Measurements from ENCODE around the gene ALOX12. TPM values are rescaled to one million over a fixed set of nuclear protein-coding genes. Genes with fewer than 3 reads are reported as not detected.
"Not testable (repeated sequence)": the region's sequence is repeated elsewhere in the genome, so short reads cannot be mapped to it uniquely, and the experiment has no call there.

Gene ALOX12
- total RNA-seq, 4 donors from 2014 or later = 0.17 TPM; not detected in 3

DNA sequence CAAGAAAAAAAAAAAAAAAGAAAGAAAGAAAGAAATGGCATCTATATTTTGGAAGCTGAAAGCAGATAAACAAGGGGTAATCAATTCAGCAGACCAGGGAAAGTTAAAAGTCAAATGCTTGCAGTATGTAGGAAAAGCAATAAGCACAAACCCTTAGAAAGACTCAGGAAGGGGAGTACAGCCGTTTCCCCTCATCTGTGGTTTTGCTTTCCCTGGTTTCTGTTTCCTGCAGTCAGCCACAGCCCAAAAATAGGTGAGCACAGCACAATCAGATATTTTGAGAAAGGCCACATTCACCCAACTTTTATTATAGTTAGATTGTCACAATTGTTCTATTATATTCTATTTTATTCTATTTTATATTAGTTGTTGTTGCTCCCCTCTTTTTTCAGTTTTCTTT is 14.4 kb upstream of the ALOX12 start:
- Histone ChIP-seq H3K27ac (replicated peaks in 1 of 4) (no peak overlapping the region), H3K36me3 (no peaks in the 10 kb centered on the region), H3K9me3 (no peaks in the 10 kb centered on the region), H3K4me3 (no peak overlapping the region), H3K27me3 (no peaks in the 10 kb centered on the region), H3K4me1 (no peaks in the 10 kb centered on the region)
- intact Hi-C loops (cut with DNase I) = no loop called here
- DNase-seq (ENCODE audit: extremely low spot score) = no peak
- 56% methylated on average over 1 of the region's 1 CpG for WGBS
- TF ChIP-seq POLR2AphosphoS5 (IDR thresholded peaks at IDR 0.05) (no peak), POLR2A (IDR thresholded peaks at IDR 0.05; ENCODE audit: low read depth) (no peak), EP300 (IDR thresholded peaks at IDR 0.05) (no peak)
- TF ChIP-seq, protein P1, sequence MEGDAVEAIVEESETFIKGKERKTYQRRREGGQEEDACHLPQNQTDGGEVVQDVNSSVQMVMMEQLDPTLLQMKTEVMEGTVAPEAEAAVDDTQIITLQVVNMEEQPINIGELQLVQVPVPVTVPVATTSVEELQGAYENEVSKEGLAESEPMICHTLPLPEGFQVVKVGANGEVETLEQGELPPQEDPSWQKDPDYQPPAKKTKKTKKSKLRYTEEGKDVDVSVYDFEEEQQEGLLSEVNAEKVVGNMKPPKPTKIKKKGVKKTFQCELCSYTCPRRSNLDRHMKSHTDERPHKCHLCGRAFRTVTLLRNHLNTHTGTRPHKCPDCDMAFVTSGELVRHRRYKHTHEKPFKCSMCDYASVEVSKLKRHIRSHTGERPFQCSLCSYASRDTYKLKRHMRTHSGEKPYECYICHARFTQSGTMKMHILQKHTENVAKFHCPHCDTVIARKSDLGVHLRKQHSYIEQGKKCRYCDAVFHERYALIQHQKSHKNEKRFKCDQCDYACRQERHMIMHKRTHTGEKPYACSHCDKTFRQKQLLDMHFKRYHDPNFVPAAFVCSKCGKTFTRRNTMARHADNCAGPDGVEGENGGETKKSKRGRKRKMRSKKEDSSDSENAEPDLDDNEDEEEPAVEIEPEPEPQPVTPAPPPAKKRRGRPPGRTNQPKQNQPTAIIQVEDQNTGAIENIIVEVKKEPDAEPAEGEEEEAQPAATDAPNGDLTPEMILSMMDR (IDR thresholded peaks at IDR 0.05) = no peak

DNA sequence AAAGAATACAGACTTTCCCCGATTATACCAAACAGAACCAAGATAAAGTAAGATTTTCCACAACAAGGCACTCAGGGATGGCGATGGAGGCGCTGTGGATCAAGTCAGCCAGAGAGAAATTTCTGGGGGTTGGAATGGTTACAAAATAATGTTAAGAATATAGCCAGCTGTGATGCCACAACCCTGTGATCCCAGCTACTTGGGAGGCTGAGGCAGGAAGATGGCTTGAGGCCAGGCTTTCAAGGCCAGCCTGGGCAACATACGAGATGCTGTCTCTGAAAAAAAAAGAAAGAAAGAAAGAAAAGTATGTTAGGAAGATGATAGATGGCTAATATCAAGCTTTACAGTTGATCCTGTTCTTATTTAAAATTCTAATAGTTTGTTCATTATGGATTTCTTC is 10.6 kb upstream of the ALOX12 start:
- no peaks in the 10 kb centered on the region for H3K36me3 ChIP-seq
- H3K4me1 ChIP-seq = no peaks in the 10 kb centered on the region
- no peak for TF ChIP-seq POLR2A (IDR thresholded peaks at IDR 0.05; ENCODE audit: low read depth)
- TF ChIP-seq POLR2AphosphoS5 (IDR thresholded peaks at IDR 0.05) = no peak
- TF ChIP-seq, protein P1 (IDR thresholded peaks at IDR 0.05) = no peak
- no peak for TF ChIP-seq EP300 (IDR thresholded peaks at IDR 0.05)
- no peak overlapping the region for H3K27ac ChIP-seq (replicated peaks in 1 of 4)
- WGBS = 81% methylated on average over 4 of the region's 4 CpGs
- H3K4me3 ChIP-seq = no peak overlapping the region
- no peak for DNase-seq (ENCODE audit: extremely low spot score)
- H3K9me3 ChIP-seq = no peaks in the 10 kb centered on the region
- peaks cover 0 to 13% (median 0%) of the 10 kb centered on the region in 4 donors for H3K27me3 ChIP-seq
- intact Hi-C loops (cut with DNase I) = no loop called here

DNA sequence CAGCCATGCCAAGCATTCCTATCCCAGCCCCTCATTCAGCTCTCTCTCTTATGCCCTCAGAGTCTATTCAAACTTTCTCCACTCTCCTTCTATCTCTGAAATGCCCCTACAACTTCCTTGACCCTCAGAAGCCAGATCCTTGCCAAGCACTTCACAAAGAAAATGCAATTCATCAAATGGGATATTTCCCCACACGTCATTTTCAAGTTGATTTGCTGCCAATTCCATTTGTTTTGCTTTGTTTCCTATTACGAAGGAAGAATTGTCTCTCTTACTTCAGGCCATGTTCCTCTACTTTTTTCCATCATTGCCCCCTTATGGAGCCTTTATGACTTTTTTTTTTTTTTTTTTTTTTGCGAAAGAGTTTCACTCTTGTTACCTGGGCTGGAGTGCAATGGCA is 9.2 kb upstream of the ALOX12 start:
- no peaks in the 10 kb centered on the region for H3K4me1 ChIP-seq
- H3K9me3 ChIP-seq = no peaks in the 10 kb centered on the region
- no peak overlapping the region for H3K4me3 ChIP-seq
- H3K27ac ChIP-seq (replicated peaks in 1 of 4) = no peak overlapping the region
- TF ChIP-seq EP300 (IDR thresholded peaks at IDR 0.05) (no peak), POLR2A (IDR thresholded peaks at IDR 0.05; ENCODE audit: low read depth) (no peak), POLR2AphosphoS5 (IDR thresholded peaks at IDR 0.05) (no peak)
- TF ChIP-seq, protein P1 (IDR thresholded peaks at IDR 0.05) = no peak
- intact Hi-C loops (cut with DNase I) = no loop called here
- peaks cover 0 to 24% (median 0%) of the 10 kb centered on the region in 4 donors for H3K27me3 ChIP-seq
- DNase-seq (ENCODE audit: extremely low spot score) = no peak
- WGBS = 45% methylated on average over 3 of the region's 3 CpGs
- H3K36me3 ChIP-seq = no peaks in the 10 kb centered on the region

DNA sequence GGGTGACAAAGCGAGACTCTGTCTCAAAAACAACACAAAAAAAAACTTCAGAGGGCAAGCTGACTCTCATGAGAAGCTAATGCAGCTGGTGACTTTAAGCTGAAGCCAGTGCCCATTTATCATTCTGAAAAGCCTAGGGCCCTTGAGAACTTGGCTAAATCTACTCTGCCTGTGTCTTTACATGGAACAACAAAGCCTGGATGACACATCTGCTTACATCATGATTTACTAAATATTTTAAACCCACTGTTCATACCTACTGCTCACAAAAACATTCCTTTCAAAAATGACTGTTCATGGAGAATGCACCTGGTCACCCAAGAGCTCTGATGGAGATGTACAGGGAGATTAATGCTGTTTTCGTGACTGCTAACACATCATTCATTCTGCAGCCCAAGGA is 6.1 kb upstream of the ALOX12 start:
- H3K27me3 ChIP-seq = peaks cover 0 to 33% (median 0%) of the 10 kb centered on the region in 4 donors
- intact Hi-C loops (cut with DNase I) = no loop called here
- WGBS = 79% methylated on average over 2 of the region's 2 CpGs

DNA sequence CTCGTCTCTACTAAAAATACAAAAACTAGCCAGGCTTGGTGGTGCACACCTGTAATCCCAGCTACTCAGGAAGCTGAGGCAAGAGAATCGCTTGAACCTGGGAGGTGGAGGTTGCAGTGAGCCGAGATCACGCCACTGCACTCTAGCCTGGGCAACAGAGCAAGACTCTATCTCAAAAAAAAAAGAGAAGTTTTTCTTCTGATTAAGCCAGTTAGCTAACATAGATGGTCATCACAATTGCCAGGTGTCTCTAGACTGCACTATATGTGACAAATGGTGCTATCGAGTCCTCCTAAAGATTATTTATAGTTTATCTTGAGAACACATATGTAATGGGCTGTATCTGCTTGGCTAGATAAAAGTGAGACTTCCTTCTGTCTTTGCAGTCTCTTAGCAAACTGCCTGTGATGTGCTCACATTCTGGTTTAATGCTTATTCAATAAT is 2.2 kb upstream of the ALOX12 start:
- 79% methylated on average over 4 of the region's 5 CpGs for WGBS
- intact Hi-C loops (cut with DNase I); H3K27ac ChIP-seq (replicated peaks in 1 of 4); H3K4me3 ChIP-seq; H3K9me3 ChIP-seq; DNase-seq (ENCODE audit: extremely low spot score): not testable (repeated sequence)
- Histone ChIP-seq H3K4me1 (peaks cover 8 to 18% (median 16%) of the 10 kb centered on the region in 4 donors), H3K27me3 (peaks cover 0 to 49% (median 0%) of the 10 kb centered on the region in 4 donors), H3K36me3 (peaks cover 0 to 16% (median 9%) of the 10 kb centered on the region in 4 donors)

More for the DNA sequence above, 6.1 kb upstream of the ALOX12 start:
- no peak for TF ChIP-seq POLR2AphosphoS5 (IDR thresholded peaks at IDR 0.05)
- no peak for TF ChIP-seq EP300 (IDR thresholded peaks at IDR 0.05)
- no peak for TF ChIP-seq POLR2A (IDR thresholded peaks at IDR 0.05; ENCODE audit: low read depth)
- TF ChIP-seq, protein P1 (IDR thresholded peaks at IDR 0.05) = no peak
- Histone ChIP-seq H3K9me3 (no peaks in the 10 kb centered on the region), H3K4me3 (no peak overlapping the region), H3K36me3 (no peaks in the 10 kb centered on the region), H3K4me1 (no peaks in the 10 kb centered on the region), H3K27ac (replicated peaks in 1 of 4) (no peak overlapping the region)
- DNase-seq (ENCODE audit: extremely low spot score) = no peak

All from esophagus muscularis mucosa (tissue), 4 donors.